DND-41 (cell line): Measurements from ENCODE around the gene TMEM256.

Experiments used
- EZH2 ChIP-seq: IDR thresholded peaks from 3 replicates; pipeline ENCODE4 v1.6.1; 2012; ENCODE audit warnings: borderline replicate concordance, low read depth, mild to moderate bottlenecking, moderate library complexity, low read length, inconsistent platforms; ENCODE audit not compliant: severe bottlenecking
- TF ChIP-seq, protein P1 (sequence below): IDR thresholded peaks from 2 replicates; pipeline ENCODE4 v1.5.1; 2012; ENCODE audit warnings: borderline replicate concordance, low read length, moderate library complexity, mild to moderate bottlenecking; ENCODE audit not compliant: poor library complexity, severe bottlenecking; ENCODE audit errors: extremely low read depth

GRCh38 chr17:7356756-7357155 lies 47.1 kb downstream of the TMEM256 start:
- TF ChIP-seq, protein P1, sequence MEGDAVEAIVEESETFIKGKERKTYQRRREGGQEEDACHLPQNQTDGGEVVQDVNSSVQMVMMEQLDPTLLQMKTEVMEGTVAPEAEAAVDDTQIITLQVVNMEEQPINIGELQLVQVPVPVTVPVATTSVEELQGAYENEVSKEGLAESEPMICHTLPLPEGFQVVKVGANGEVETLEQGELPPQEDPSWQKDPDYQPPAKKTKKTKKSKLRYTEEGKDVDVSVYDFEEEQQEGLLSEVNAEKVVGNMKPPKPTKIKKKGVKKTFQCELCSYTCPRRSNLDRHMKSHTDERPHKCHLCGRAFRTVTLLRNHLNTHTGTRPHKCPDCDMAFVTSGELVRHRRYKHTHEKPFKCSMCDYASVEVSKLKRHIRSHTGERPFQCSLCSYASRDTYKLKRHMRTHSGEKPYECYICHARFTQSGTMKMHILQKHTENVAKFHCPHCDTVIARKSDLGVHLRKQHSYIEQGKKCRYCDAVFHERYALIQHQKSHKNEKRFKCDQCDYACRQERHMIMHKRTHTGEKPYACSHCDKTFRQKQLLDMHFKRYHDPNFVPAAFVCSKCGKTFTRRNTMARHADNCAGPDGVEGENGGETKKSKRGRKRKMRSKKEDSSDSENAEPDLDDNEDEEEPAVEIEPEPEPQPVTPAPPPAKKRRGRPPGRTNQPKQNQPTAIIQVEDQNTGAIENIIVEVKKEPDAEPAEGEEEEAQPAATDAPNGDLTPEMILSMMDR = no peak
- no peak for TF ChIP-seq EZH2
